ENCODE results near the gene PTPRA.

DNA sequence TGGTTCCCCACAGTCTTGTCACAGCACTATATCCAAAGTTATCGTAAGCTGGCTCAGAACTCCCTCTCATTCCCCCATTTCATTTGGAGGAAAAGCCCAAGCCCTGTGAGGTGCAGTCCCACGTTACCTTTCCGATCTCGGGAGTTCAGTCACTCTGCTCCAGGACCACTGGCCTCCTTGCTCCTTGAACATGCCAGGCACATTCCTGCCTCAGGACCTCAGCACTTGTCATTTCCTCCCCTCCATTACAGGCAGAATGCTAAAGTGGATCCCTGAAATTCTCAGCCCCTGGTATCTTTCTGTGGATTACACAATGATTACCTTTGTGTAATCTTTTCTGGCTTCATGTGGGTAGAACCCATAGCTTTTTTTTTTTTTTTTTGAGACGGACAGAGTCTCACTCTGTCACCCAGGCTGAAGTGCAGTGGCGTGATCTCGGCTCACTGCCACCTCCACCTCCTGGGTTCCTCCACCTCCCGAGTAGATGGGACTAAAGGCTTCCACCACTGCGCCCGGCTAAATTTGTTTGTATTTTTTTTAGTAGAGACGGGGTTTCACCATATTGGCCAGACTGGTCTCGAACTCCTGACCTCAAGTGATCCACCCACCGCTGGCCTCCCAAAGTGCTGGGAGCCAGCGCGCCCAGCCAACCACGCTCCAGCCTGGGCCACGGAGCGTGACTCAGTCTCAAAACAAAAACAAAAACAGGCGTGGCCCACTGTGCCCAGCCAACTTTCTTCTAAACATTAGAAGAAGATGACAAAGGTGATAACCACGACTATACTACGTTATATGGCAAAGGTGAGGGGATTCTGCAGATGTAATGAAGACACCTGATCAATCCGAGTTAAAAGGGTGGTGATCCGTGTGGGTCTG is 194.1 kb downstream of the PTPRA start:
- TF ChIP-seq, protein P1, sequence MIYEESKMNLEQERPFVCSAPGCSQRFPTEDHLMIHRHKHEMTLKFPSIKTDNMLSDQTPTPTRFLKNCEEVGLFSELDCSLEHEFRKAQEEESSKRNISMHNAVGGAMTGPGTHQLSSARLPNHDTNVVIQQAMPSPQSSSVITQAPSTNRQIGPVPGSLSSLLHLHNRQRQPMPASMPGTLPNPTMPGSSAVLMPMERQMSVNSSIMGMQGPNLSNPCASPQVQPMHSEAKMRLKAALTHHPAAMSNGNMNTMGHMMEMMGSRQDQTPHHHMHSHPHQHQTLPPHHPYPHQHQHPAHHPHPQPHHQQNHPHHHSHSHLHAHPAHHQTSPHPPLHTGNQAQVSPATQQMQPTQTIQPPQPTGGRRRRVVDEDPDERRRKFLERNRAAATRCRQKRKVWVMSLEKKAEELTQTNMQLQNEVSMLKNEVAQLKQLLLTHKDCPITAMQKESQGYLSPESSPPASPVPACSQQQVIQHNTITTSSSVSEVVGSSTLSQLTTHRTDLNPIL (CRISPR knock-in tag; IDR thresholded peaks at IDR 0.05; ENCODE audit: low read depth) = no peak
- TF ChIP-seq PPARA (CRISPR knock-in tag; IDR thresholded peaks at IDR 0.05; ENCODE audit: borderline replicate concordance) (no peak), ISL1 (CRISPR knock-in tag; IDR thresholded peaks at IDR 0.05) (no peak), ZC3H10 (CRISPR knock-in tag; IDR thresholded peaks at IDR 0.05) (no peak), ESRRG (CRISPR knock-in tag; IDR thresholded peaks at IDR 0.05) (no peak), GLIS3 (CRISPR knock-in tag; IDR thresholded peaks at IDR 0.05) (no peak), ARNTL (CRISPR knock-in tag; IDR thresholded peaks at IDR 0.05; ENCODE audit: borderline replicate concordance, low read depth) (no peak), TOX (CRISPR knock-in tag; IDR thresholded peaks at IDR 0.05; ENCODE audit: borderline replicate concordance) (no peak), CSDC2 (CRISPR knock-in tag; IDR thresholded peaks at IDR 0.05) (no peak)
- TF ChIP-seq, protein P2, sequence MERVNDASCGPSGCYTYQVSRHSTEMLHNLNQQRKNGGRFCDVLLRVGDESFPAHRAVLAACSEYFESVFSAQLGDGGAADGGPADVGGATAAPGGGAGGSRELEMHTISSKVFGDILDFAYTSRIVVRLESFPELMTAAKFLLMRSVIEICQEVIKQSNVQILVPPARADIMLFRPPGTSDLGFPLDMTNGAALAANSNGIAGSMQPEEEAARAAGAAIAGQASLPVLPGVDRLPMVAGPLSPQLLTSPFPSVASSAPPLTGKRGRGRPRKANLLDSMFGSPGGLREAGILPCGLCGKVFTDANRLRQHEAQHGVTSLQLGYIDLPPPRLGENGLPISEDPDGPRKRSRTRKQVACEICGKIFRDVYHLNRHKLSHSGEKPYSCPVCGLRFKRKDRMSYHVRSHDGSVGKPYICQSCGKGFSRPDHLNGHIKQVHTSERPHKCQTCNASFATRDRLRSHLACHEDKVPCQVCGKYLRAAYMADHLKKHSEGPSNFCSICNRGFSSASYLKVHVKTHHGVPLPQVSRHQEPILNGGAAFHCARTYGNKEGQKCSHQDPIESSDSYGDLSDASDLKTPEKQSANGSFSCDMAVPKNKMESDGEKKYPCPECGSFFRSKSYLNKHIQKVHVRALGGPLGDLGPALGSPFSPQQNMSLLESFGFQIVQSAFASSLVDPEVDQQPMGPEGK (CRISPR knock-in tag; IDR thresholded peaks at IDR 0.05; ENCODE audit: borderline replicate concordance) = no peak
- TF ChIP-seq, protein P3, sequence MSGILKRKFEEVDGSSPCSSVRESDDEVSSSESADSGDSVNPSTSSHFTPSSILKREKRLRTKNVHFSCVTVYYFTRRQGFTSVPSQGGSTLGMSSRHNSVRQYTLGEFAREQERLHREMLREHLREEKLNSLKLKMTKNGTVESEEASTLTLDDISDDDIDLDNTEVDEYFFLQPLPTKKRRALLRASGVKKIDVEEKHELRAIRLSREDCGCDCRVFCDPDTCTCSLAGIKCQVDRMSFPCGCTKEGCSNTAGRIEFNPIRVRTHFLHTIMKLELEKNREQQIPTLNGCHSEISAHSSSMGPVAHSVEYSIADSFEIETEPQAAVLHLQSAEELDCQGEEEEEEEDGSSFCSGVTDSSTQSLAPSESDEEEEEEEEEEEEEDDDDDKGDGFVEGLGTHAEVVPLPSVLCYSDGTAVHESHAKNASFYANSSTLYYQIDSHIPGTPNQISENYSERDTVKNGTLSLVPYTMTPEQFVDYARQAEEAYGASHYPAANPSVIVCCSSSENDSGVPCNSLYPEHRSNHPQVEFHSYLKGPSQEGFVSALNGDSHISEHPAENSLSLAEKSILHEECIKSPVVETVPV (CRISPR knock-in tag; IDR thresholded peaks at IDR 0.05) = no peak

Measured in SK-N-SH treated with all-trans-retinoic acid at 6 μM for 48 hours (cell line).